Measurements from ENCODE around the gene LATS2. TPM values are rescaled to one million over a fixed set of nuclear protein-coding genes. Genes with fewer than 3 reads are reported as not detected.
A peak's percentile ranks its signal among the peaks of the same experiment; 100 is the strongest.

LATS2 gene
- total and polyA plus RNA-seq, 12 donors: 9.7 to 46.1 (median 25.2) TPM

- Histone ChIP-seq H3K4me1 (peaks cover 18 to 69% (median 58%) of the 10 kb centered on the region in 9 donors), H3K27ac (peak overlapping the region in 2 of 10 donors; percentile 28 to 41), H3K4me3 (no peak overlapping the region), H3K9me3 (no peaks in the 10 kb centered on the region), H3K36me3 (no peaks in the 10 kb centered on the region), H3K27me3 (no peaks in the 10 kb centered on the region)
- ATAC-seq: no peak
- WGBS, 2 donors: 74 to 81% methylated on average over 8 of the region's 8 CpGs
- no peak for TF ChIP-seq CTCF (IDR thresholded peaks at IDR 0.05)
- no peak for DNase-seq
- intact Hi-C loops (cut with DNase I): no loop called here
Observed at GRCh38 chr13:21031594-21032275, 29.7 kb downstream of the LATS2 start.

GRCh38 chr13:21025539-21025938, 35.8 kb downstream of the LATS2 start:
- ATAC-seq (peak in 1 of 8 donors; percentile 18), DNase-seq (no peak)
- intact Hi-C loops (cut with DNase I): no loop called here
- TF ChIP-seq CTCF (IDR thresholded peaks at IDR 0.05): no peak
- Histone ChIP-seq H3K4me1 (peaks cover 5 to 39% (median 26%) of the 10 kb centered on the region in 9 donors), H3K27me3 (no peaks in the 10 kb centered on the region), H3K36me3 (no peaks in the 10 kb centered on the region), H3K27ac (no peak overlapping the region), H3K4me3 (no peak overlapping the region), H3K9me3 (no peaks in the 10 kb centered on the region)
- WGBS, 2 donors: 86 to 89% methylated on average over 6 of the region's 6 CpGs

GRCh38 chr13:21022056-21022979, 39.1 kb downstream of the LATS2 start:
- ATAC-seq: no peak
- no peak for DNase-seq
- Histone ChIP-seq H3K4me1 (peaks cover 5 to 62% (median 48%) of the 10 kb centered on the region in 9 donors), H3K4me3 (no peak overlapping the region), H3K27ac (peak overlapping the region in 1 of 10 donors; percentile 41), H3K36me3 (no peaks in the 10 kb centered on the region), H3K27me3 (no peaks in the 10 kb centered on the region), H3K9me3 (no peaks in the 10 kb centered on the region)
- intact Hi-C loops (cut with DNase I): no loop called here
- WGBS, 2 donors: 77 to 86% methylated on average over 11 of the region's 11 CpGs
- TF ChIP-seq CTCF (IDR thresholded peaks at IDR 0.05): no peak

- H3K9me3 ChIP-seq: no peaks in the 10 kb centered on the region
- peaks cover 11 to 75% (median 65%) of the 10 kb centered on the region in 9 donors for H3K4me1 ChIP-seq
- no peaks in the 10 kb centered on the region for H3K27me3 ChIP-seq
- peak overlapping the region in 5 of 10 donors; percentile 0 to 56 (median 39) for H3K27ac ChIP-seq
- H3K36me3 ChIP-seq: no peaks in the 10 kb centered on the region
- ATAC-seq (peak in 6 of 8 donors; percentile 52 to 71 (median 62)), DNase-seq (no peak)
- no peak for TF ChIP-seq CTCF (IDR thresholded peaks at IDR 0.05)
- intact Hi-C loops (cut with DNase I): no loop called here
- 48 to 56% methylated on average over 4 of the region's 4 CpGs for WGBS, 2 donors
- no peak overlapping the region for H3K4me3 ChIP-seq
Observed at GRCh38 chr13:21020581-21020980, 40.8 kb downstream of the LATS2 start.
